HS-5 (cell line): Measurements from ENCODE around the gene PTCHD1.

Source experiments
- DNase-seq: peaks from one replicate; pipeline ENCODE4 v3.0.0-alpha.2; 2012; ENCODE audit warnings: low read depth

PTCHD1 gene

GRCh38 chrX:23356189-23356588 lies 21.5 kb downstream of the PTCHD1 start:
- no peak for DNase-seq

DNA sequence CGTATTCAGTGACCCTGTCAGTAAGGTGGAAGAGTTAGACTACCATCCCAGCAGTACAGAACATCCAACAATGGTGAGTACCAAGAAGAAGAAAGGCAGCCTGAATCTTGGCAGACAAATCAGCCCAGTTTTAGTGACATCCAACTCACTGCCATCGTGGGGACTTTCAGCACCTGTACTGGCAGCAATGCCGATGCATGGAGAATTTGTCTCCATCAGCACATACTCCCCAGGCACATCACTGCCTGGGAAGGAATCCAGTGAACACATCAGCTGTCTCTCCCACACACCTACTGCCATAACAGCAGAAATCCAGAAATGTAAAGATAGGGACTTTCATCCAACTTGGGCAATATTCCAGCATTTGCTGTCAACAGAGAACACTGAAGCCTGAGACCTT lies 29.8 kb downstream of the PTCHD1 start:
- DNase-seq: no peak

DNA sequence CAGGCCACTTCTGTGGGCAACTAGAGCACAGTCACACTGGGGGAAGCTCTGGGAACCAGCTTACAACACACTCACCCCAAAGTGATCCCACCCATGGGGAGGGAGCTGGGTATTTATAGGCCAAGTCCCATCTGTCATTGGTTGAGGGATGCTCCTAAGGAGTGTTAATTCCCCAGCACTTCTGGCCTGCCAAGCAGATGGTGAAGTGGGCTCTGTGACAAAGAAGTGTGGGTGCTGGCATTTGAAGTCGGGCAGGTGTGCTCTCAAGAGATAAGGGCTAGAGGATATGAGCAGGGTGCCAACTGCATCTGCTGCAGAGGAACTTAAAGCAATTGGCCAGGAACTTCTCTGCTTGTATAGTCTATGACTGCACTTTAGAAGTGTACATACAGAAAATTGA lies 30.9 kb downstream of the PTCHD1 start:
- DNase-seq: no peak

GRCh38 chrX:23366914-23367313 lies 32.3 kb downstream of the PTCHD1 start:
- no peak for DNase-seq

GRCh38 chrX:23369027-23369426 lies 34.4 kb downstream of the PTCHD1 start:
- DNase-seq: no peak

- no peak for DNase-seq
These were observed 37.7 kb downstream of the PTCHD1 start for GRCh38 chrX:23372220-23372902.

GRCh38 chrX:23373129-23373804 lies 38.6 kb downstream of the PTCHD1 start:
- peak; percentile 53 for DNase-seq

DNA sequence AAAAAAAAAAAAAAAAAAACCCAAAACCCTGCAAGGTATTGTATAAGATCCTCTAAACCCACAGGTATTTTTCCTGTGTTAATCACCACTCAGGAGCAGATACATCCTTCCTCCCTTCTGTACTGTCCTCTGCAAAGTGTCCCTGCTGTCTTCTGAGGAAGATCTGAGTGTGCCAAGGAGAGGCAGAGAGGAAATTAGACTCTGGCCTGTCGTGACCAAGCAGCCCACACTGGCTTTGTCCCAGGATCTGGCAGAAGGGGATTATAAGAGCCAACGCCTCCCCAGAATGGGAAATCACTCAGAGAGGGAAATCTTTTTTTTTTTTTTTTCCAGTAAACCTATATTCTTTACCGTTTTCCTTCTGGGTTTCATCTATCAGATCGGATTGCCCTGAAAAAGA lies 39.6 kb downstream of the PTCHD1 start:
- no peak for DNase-seq

DNA sequence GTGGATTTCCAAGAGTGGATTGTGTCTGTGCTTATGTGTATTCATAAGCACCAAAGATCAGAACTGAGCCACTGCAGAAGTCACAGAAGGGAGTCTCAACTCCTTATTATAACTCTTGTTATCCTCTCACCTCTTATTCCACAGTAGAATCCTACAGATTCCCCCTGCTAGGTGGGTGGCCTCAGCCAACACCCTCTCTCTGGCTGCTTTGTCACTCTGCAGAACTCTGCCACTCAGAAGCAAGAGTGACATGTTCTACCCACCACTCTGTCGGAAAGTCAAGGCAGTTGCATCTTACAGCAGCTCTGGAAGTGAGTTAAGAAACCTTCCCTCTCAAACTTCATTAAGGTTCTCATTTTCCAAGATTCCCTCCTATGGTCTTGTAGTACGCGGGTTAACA lies 41.9 kb downstream of the PTCHD1 start:
- no peak for DNase-seq

- DNase-seq: no peak
These were observed 45.9 kb downstream of the PTCHD1 start for GRCh38 chrX:23380581-23380980.

DNA sequence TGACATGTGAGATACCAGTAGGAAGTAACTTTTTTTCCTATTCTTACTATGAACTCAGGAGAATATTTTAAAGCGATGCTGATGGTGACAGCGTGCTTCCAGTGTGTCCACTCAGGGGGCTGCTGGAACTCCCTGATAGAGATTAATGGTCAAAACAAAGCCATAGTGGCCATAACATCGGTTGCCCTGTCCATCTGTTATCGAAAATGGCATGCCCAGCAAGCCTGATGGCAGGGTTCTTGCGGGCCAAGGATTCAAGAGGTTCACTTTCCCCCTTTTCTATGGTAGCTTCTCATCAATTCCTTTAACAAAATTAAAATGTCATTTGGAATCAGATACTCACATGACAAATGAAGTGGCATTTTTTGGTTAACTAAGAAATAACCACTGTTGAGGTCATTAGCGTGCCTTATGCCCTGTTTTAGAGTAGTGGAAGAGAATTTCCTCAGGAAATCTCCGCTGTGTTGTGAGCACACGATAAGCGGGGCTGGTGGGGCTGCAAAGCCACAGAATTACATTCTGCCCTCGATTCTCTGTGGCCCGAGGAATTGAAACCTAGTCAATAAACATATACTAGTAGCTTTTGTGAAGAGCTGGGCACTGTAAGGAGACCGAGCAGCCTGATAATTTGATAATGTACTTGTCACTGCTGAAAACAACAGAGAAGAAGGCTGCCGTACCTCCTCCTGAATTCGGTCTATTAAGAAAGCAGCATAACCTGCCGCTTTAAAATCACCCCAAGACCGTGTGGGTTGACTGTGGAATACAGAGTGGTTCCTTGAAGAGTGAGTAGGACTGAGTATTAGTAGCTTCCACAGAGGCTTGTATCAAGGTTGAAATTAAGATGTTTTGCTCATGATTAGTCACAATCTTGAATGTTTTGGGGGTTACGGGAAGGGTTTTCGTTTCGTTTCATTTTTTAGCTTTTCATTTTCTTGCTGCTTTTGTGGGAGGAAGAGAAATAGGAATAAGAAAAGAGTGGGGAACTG lies 46.7 kb downstream of the PTCHD1 start:
- no peak for DNase-seq

DNA sequence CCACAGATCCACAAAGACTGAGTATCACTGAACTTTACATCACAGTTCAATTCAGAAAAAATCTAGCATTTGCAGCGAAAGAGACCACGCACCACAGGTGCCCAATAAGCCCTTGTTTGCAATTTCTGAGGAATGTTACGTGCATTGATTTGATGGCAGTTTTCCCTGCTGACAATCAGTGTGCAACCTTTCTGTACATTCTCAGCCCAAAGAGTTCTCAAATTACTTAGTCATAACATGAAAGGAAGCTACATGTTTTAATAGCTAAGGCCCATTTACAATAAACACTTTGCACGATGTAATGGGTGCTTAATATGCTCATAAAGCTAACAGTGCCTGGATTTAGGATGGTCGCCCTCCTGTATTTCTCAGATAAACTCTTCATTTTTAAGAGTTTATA lies 47.9 kb downstream of the PTCHD1 start:
- DNase-seq: no peak

- DNase-seq: peak; percentile 41
These were observed 48.8 kb downstream of the PTCHD1 start for GRCh38 chrX:23383411-23383810.

DNA sequence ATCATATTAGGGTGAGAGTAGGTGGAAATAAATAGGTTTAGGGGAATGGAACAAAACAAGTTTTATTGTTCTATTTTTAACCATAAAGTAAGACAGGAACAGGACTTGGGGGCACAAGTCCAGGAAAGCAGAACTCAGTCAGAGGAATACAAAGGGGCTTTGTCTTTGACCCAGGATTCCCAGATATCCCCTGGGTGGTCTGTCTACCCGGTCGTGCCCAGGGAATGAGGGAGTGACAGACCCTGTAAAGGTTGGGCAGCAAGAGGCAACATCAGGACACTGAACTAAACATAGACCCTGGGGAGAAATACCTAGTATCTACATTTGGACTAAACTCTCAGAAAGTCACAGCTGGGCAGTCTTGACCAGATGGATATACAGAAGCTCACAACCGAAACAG lies 50.6 kb downstream of the PTCHD1 start:
- DNase-seq: no peak

DNA sequence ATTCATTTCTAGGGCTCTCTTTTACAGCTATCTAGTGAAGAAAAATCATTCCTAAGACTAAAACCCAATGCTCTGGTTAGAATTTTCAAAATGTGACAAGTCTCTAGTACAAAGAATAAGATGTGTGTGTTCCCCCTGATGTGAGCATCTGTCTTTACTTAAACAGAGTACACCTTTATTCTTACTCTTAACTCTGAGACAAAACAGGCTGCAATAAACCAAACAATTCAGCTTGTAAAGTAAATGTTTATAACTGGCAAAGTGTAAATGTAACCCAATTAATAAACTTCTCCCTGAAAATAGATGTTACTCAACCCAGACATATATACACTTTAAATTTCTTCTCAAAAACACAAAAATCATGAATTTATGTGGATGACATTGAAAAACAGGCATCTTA lies 51.6 kb downstream of the PTCHD1 start:
- no peak for DNase-seq

- DNase-seq: no peak
These were observed 52.1 kb downstream of the PTCHD1 start for GRCh38 chrX:23386726-23387125.

GRCh38 chrX:23387550-23388184 lies 53.0 kb downstream of the PTCHD1 start:
- DNase-seq: no peak

DNA sequence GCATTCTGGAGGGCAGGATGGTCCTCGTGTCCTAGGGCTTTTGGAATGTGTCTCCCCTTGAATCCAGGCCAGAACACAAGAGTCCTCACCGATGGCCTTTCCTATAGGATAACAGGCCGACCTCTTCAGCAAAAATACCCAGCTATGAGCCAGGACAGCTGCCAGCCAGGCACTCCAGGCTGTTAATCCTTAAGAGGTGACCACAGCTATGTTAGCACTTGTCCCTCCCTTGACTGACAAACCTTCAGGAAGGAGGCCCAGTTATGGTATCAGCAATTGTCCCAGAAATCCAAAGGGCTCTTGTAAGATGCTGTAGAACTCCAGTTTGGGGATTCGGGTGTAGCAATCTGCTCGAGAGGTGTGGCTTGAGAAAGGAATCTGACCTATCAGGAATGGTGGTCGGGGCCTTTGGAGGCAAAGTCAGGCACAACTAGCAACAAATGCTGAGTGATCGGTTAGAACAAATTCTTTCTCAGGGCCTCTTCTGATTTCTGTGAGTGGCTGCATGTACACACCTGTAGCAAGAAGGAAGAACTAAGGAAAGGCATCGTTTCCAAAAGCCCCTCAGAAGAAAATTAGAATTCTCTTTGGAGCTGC lies 54.6 kb downstream of the PTCHD1 start:
- no peak for DNase-seq

DNA sequence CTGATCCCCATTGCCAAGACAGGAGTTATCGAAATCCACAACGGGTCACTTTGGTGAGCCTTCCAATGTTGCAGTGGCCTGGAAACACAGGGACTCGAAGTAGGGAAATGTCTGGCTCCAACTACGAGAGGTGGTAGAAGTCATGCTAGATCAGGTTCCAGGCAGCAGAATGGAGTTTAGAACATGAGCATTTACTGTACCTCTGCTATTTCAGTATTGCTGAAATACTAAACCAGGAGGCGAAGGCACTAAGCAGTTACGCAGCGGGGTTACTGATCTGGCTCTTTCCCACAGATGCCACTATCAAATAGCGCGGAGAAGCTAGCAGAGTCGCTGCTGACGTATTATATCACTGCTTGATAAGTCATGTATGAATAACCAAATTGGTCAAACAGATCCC lies 56.3 kb downstream of the PTCHD1 start:
- DNase-seq: no peak

- no peak for DNase-seq
These were observed 57.5 kb downstream of the PTCHD1 start for GRCh38 chrX:23392195-23392594.

- DNase-seq: no peak
These were observed 59.8 kb downstream of the PTCHD1 start for GRCh38 chrX:23394421-23394820.

DNA sequence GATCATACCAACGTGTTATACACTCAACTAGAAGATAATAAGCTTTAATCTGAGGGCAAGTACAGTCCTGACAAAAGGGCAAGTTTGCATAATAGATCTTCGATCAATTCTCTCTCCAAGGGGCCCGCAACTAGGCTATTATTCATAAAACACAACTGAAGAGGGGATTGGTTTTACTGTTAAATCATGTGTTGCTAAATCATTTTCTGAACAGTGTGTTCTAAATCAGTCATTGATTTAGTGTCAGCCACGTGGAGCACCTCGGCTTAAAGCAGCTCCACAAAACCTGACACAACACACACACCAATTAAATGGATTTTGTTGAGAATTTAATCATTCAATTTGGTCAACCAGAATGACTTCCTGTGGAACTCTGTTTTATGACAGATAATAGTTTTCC lies 61.6 kb downstream of the PTCHD1 start:
- no peak for DNase-seq
